ENCODE results near the gene PLAC1. TPM values are rescaled to one million over a fixed set of nuclear protein-coding genes. Genes with fewer than 3 reads are reported as not detected.

The PLAC1 gene
- total and polyA plus RNA-seq, 2 of the 13 experiments (the other 11 are each of a cell fraction or from before 2014, with no cell fraction given) = 0.40 to 2.7 TPM

GRCh38 chrX:134650701-134651100 lies 7.6 kb downstream of the PLAC1 start (continued):
- TF ChIP-seq HNF1B (CRISPR knock-in tag; IDR thresholded peaks at IDR 0.05) = no peak

GRCh38 chrX:134649770-134650169 lies 8.5 kb downstream of the PLAC1 start:
- intact Hi-C loops (cut with micrococcal nuclease; ENCODE audit: unreplicated experiment) (no loop called here), in situ Hi-C loops (cut with HindIII; ENCODE audit: extremely low pct_ligation_motif_present, low pct_unique_long_range_greater_than_20kb) (no loop called here)
- ChIA-PET CTCF (ENCODE audit: low intra/inter-chr PET ratio, low total read pairs) (no interaction called here), POLR2A (no interaction called here)
- ATAC-seq (no peak), FAIRE-seq (no peak), DNase-seq (ENCODE audit: low spot score) (no peak)
- H3K79me2 ChIP-seq (ENCODE audit: insufficient read depth, low read length) = no peaks in the 10 kb centered on the region
- no peak overlapping the region for H3K27ac ChIP-seq (ENCODE audit: extremely low read length, insufficient read depth, low read length)
- H3K9me3 ChIP-seq (ENCODE audit: low read length) = no peaks in the 10 kb centered on the region
- no peaks in the 10 kb centered on the region for H4K20me1 ChIP-seq (ENCODE audit: insufficient read depth, low read length)
- H3K27me3 ChIP-seq (ENCODE audit: control insufficient read depth in 1 of 2, insufficient read depth in 2 of 2, low read length in 2 of 2) = no peaks in the 10 kb centered on the region; a peak in 1 of 5 replicates
- H2AFZ ChIP-seq (ENCODE audit: low read length) = no peak overlapping the region
- no peaks in the 10 kb centered on the region for H3K36me3 ChIP-seq (replicated peaks in 1 of 2; ENCODE audit: control insufficient read depth in 1 of 2, insufficient read depth in 2 of 2, low read length in 2 of 2)
- no peak overlapping the region for H3K4me3 ChIP-seq (replicated peaks in 1 of 3; ENCODE audit: insufficient read depth in 1 of 3, low read depth in 2 of 3, low read length in 3 of 3)
- H3K4me2 ChIP-seq (ENCODE audit: low read depth, low read length) = no peak overlapping the region
- H3K4me1 ChIP-seq (ENCODE audit: insufficient read depth, low read length) = no peaks in the 10 kb centered on the region
- WGBS (ENCODE audit: low lambda C conversion rate) = 94% methylated on average over 3 of the region's 4 CpGs
- no TSS peak for BruUV-seq (replicated peaks)
- H3K9ac ChIP-seq (ENCODE audit: insufficient read depth, low read depth, low read length) = no peak overlapping the region
- TF ChIP-seq ZNF44 (CRISPR knock-in tag; IDR thresholded peaks at IDR 0.05) = no peak
- no peak for TF ChIP-seq ZBTB46 (CRISPR knock-in tag; IDR thresholded peaks at IDR 0.05; ENCODE audit: borderline replicate concordance)
- TF ChIP-seq ZFP91 (CRISPR knock-in tag; IDR thresholded peaks at IDR 0.05; ENCODE audit: borderline replicate concordance) = no peak
- TF ChIP-seq IRF1 (CRISPR knock-in tag; IDR thresholded peaks at IDR 0.05; ENCODE audit: low read depth) = no peak
- no peak for TF ChIP-seq TFE3 (CRISPR knock-in tag; IDR thresholded peaks at IDR 0.05)
- TF ChIP-seq ZNF230 (CRISPR knock-in tag; IDR thresholded peaks at IDR 0.05) = no peak
- no peak for TF ChIP-seq ZNF160 (CRISPR knock-in tag; IDR thresholded peaks at IDR 0.05)
- no peak for TF ChIP-seq SP4 (CRISPR knock-in tag; IDR thresholded peaks at IDR 0.05)
- TF ChIP-seq RFXANK (CRISPR knock-in tag; IDR thresholded peaks at IDR 0.05) = no peak
- no peak for TF ChIP-seq ZFP82 (CRISPR knock-in tag; IDR thresholded peaks at IDR 0.05; ENCODE audit: borderline replicate concordance)
- no peak for TF ChIP-seq CHCHD3 (CRISPR knock-in tag; IDR thresholded peaks at IDR 0.05)
- no peak for TF ChIP-seq ZNF879 (CRISPR knock-in tag; IDR thresholded peaks at IDR 0.05)
- TF ChIP-seq TRAFD1 (CRISPR knock-in tag; IDR thresholded peaks at IDR 0.05; ENCODE audit: borderline replicate concordance) = no peak

All from HepG2 (cell line).